ENCODE measurements around the gene NDUFAF8.

GRCh38 chr17:81261096-81261495 lies 22.0 kb downstream of the NDUFAF8 start:
- TF ChIP-seq POLR2AphosphoS5 (IDR thresholded peaks at IDR 0.05) (no peak), CTCF (IDR thresholded peaks at IDR 0.05) (no peak), EP300 (IDR thresholded peaks at IDR 0.05; ENCODE audit: low read depth) (no peak), POLR2A (IDR thresholded peaks at IDR 0.05) (no peak)

All from transverse colon (tissue), 4 donors.